T-cell (primary cell): Measurements from ENCODE around the gene PCDHB5. TPM values are rescaled to one million over a fixed set of nuclear protein-coding genes. Genes with fewer than 3 reads are reported as not detected.

Experiments
- total RNA-seq, 35 experiments: library from RNA in 6 of 35; stranded (reverse) in 6 of 35; fragments of 120-200 nt in 1 of 35; gene quantifications; one replicate each; pipeline versions ENCODE4 v1.2.1 to v1.2.4 and lab custom pipeline; 2013 to 2026

PCDHB5 gene
- total RNA-seq, 5 donors from 2014 or later (not counting 1 experiment from before 2014, with no cell fraction given): 0.09 to 0.32 (median 0.30) TPM; not detected in 2

Other genes starting within 250 kb of the PCDHB5 start
- under 1 TPM in 1 of 5 donors, not detected in 4; 0.06 TPM for gene PCDHAC1, start 208.9 kb upstream of the PCDHB5 start, total RNA-seq
- gene PCDHAC2, start 168.7 kb upstream of the PCDHB5 start, total RNA-seq: under 1 TPM in 1 of 5 donors, not detected in 4; 0.03 TPM
- not detected for gene PCDHB1, start 83.8 kb upstream of the PCDHB5 start, total RNA-seq
- gene PCDHB2, start 40.6 kb upstream of the PCDHB5 start, total RNA-seq: 1 to 10 TPM in 1 of 5 donors, under 1 TPM in 1, not detected in 3; 0.09 to 1.4 TPM
- 1 to 10 TPM in 1 of 5 donors, not detected in 4; 1.2 TPM for gene PCDHB3, start 34.7 kb upstream of the PCDHB5 start, total RNA-seq
- not detected for gene PCDHB4, start 13.4 kb upstream of the PCDHB5 start, total RNA-seq
- not detected for gene PCDHB6, start 14.9 kb downstream of the PCDHB5 start, total RNA-seq
- not detected for gene PCDHB7, start 37.4 kb downstream of the PCDHB5 start, total RNA-seq
- gene PCDHB8, start 42.6 kb downstream of the PCDHB5 start, total RNA-seq: not detected
- gene PCDHB16, start 47.2 kb downstream of the PCDHB5 start, total RNA-seq: not detected
- gene PCDHB9, start 52.0 kb downstream of the PCDHB5 start, total RNA-seq: under 1 TPM in 3 of 5 donors, not detected in 2; 0.09 to 0.26 (median 0.23) TPM
- not detected for gene PCDHB10, start 57.1 kb downstream of the PCDHB5 start, total RNA-seq
- not detected for gene PCDHB11, start 64.4 kb downstream of the PCDHB5 start, total RNA-seq
- not detected for gene PCDHB12, start 73.5 kb downstream of the PCDHB5 start, total RNA-seq
- under 1 TPM in 1 of 5 donors, not detected in 4; 0.06 TPM for gene PCDHB13, start 78.7 kb downstream of the PCDHB5 start, total RNA-seq
- gene PCDHB14, start 88.1 kb downstream of the PCDHB5 start, total RNA-seq: under 1 TPM in 1 of 5 donors, not detected in 4; 0.12 TPM
- under 1 TPM in 2 of 5 donors, not detected in 3; 0.12 to 0.16 TPM for gene PCDHB15, start 110.2 kb downstream of the PCDHB5 start, total RNA-seq
- gene SLC25A2, start 168.8 kb downstream of the PCDHB5 start, total RNA-seq: 1 to 10 TPM in 2 of 5 donors, under 1 TPM in 2, not detected in 1; 0.49 to 2.0 (median 0.97) TPM
- gene TAF7, start 185.6 kb downstream of the PCDHB5 start, total RNA-seq: 100 to 1,000 TPM in 3 of 5 donors, 10 to 100 TPM in 2; 83.7 to 103 (median 101) TPM
- under 1 TPM in 4 of 5 donors, not detected in 1; 0.16 to 0.38 (median 0.31) TPM for gene PCDHGA1, start 195.3 kb downstream of the PCDHB5 start, total RNA-seq
- under 1 TPM in 2 of 5 donors, not detected in 3; 0.13 to 0.15 TPM for gene PCDHGA2, start 203.6 kb downstream of the PCDHB5 start, total RNA-seq
- gene PCDHGA3, start 208.6 kb downstream of the PCDHB5 start, total RNA-seq: under 1 TPM in 2 of 5 donors, not detected in 3; 0.09 to 0.20 TPM
- gene PCDHGB1, start 214.9 kb downstream of the PCDHB5 start, total RNA-seq: under 1 TPM in 2 of 5 donors, not detected in 3; 0.13 to 0.19 TPM
- gene PCDHGA4, start 219.8 kb downstream of the PCDHB5 start, total RNA-seq: under 1 TPM in 4 of 5 donors, not detected in 1; 0.18 to 0.37 (median 0.28) TPM
- gene PCDHGB2, start 224.8 kb downstream of the PCDHB5 start, total RNA-seq: under 1 TPM; 0.16 to 0.62 (median 0.47) TPM
- gene PCDHGA5, start 229.0 kb downstream of the PCDHB5 start, total RNA-seq: under 1 TPM in 3 of 5 donors, not detected in 2; 0.06 to 0.43 (median 0.41) TPM
- gene PCDHGB3, start 235.0 kb downstream of the PCDHB5 start, total RNA-seq: under 1 TPM; 0.20 to 0.85 (median 0.41) TPM
- gene PCDHGA6, start 238.7 kb downstream of the PCDHB5 start, total RNA-seq: under 1 TPM; 0.19 to 0.64 (median 0.28) TPM
- under 1 TPM; 0.16 to 0.53 (median 0.21) TPM for gene PCDHGA7, start 247.5 kb downstream of the PCDHB5 start, total RNA-seq